ENCODE measurements around the gene B3GAT2.

B3GAT2 gene

GRCh38 chr6:70903665-70904452, 53.0 kb downstream of the B3GAT2 start:
- no peak for DNase-seq
- no peak overlapping the region for H3K4me3 ChIP-seq (ENCODE audit: low read length)
- no peak overlapping the region for H3K9ac ChIP-seq (ENCODE audit: low read length)
- no peaks in the 10 kb centered on the region for H3K9me2 ChIP-seq (replicated peaks; ENCODE audit: insufficient read depth, low read length)
- H3K27ac ChIP-seq (ENCODE audit: low read length): no peak overlapping the region
- no peak for TF ChIP-seq EZH2 (optimal IDR thresholded peaks at IDR 0.05; ENCODE audit: low read depth, low read length)
- TF ChIP-seq EZH2phosphoT487 (IDR thresholded peaks at IDR 0.05; ENCODE audit: low read length): no peak
- no peak for TF ChIP-seq CTCF (IDR thresholded peaks at IDR 0.05; ENCODE audit: low read length)
- no peaks in the 10 kb centered on the region for H3K79me2 ChIP-seq (ENCODE audit: low read length)
- H3K9me3 ChIP-seq (replicated peaks; ENCODE audit: insufficient read depth, low read length): no peaks in the 10 kb centered on the region
- H3K36me3 ChIP-seq (replicated peaks; ENCODE audit: insufficient read depth, low read length): no peaks in the 10 kb centered on the region
- no peaks in the 10 kb centered on the region for H3F3A ChIP-seq (ENCODE audit: insufficient read depth, low read length)
- H3K4me2 ChIP-seq (ENCODE audit: low read depth, low read length): no peak overlapping the region
- H3K27me3 ChIP-seq (replicated peaks; ENCODE audit: insufficient read depth, low read length): no peaks in the 10 kb centered on the region
- H4K20me1 ChIP-seq (ENCODE audit: insufficient read depth, low read length): no peaks in the 10 kb centered on the region
- H3K4me1 ChIP-seq (ENCODE audit: low read length): no peaks in the 10 kb centered on the region
- H2AFZ ChIP-seq (ENCODE audit: low read length): no peak overlapping the region

DNA sequence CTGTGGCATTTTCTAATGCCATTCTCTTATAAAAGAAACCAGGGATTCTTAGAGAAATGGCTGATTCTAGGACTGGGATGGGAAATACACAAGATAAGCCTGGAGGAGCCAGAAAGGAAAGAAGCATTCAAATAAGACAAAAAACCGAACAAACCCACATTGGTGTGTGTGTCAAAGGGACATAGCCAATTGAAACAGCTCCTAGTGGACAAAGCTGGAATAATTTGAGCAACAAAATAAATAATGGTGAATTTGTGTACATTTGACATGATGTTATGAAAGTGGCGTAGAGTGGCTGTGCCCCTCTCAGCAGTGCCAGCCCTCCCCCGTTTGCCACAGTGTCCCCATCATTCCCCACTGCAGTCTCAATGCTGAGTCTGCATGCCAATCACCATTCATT, 55.5 kb downstream of the B3GAT2 start:
- Histone ChIP-seq H4K20me1 (ENCODE audit: insufficient read depth, low read length) (no peaks in the 10 kb centered on the region), H3F3A (ENCODE audit: insufficient read depth, low read length) (no peaks in the 10 kb centered on the region), H3K27me3 (replicated peaks; ENCODE audit: insufficient read depth, low read length) (no peaks in the 10 kb centered on the region), H3K27ac (ENCODE audit: low read length) (no peak overlapping the region), H3K4me1 (ENCODE audit: low read length) (no peaks in the 10 kb centered on the region), H3K9me2 (replicated peaks; ENCODE audit: insufficient read depth, low read length) (no peaks in the 10 kb centered on the region), H3K4me2 (ENCODE audit: low read depth, low read length) (no peak overlapping the region), H3K36me3 (replicated peaks; ENCODE audit: insufficient read depth, low read length) (no peaks in the 10 kb centered on the region), H3K79me2 (ENCODE audit: low read length) (no peaks in the 10 kb centered on the region), H3K4me3 (ENCODE audit: low read length) (no peak overlapping the region), H3K9me3 (replicated peaks; ENCODE audit: insufficient read depth, low read length) (no peaks in the 10 kb centered on the region), H3K9ac (ENCODE audit: low read length) (no peak overlapping the region), H2AFZ (ENCODE audit: low read length) (no peak overlapping the region)
- no peak for DNase-seq
- TF ChIP-seq EZH2phosphoT487 (IDR thresholded peaks at IDR 0.05; ENCODE audit: low read length): no peak
- peak; percentile 24 for TF ChIP-seq CTCF (IDR thresholded peaks at IDR 0.05; ENCODE audit: low read length)

- no peaks in the 10 kb centered on the region for H3K36me3 ChIP-seq (replicated peaks; ENCODE audit: insufficient read depth, low read length)
- no peaks in the 10 kb centered on the region for H3K27me3 ChIP-seq (replicated peaks; ENCODE audit: insufficient read depth, low read length)
- no peak overlapping the region for H2AFZ ChIP-seq (ENCODE audit: low read length)
- H3K79me2 ChIP-seq (ENCODE audit: low read length): no peaks in the 10 kb centered on the region
- no peaks in the 10 kb centered on the region for H3F3A ChIP-seq (ENCODE audit: insufficient read depth, low read length)
- no peak for TF ChIP-seq CTCF (IDR thresholded peaks at IDR 0.05; ENCODE audit: low read length)
- no peak for TF ChIP-seq EZH2 (optimal IDR thresholded peaks at IDR 0.05; ENCODE audit: low read depth, low read length)
- TF ChIP-seq EZH2phosphoT487 (IDR thresholded peaks at IDR 0.05; ENCODE audit: low read length): no peak
- H3K4me3 ChIP-seq (ENCODE audit: low read length): no peak overlapping the region
- H3K27ac ChIP-seq (ENCODE audit: low read length): no peak overlapping the region
- no peaks in the 10 kb centered on the region for H3K9me3 ChIP-seq (replicated peaks; ENCODE audit: insufficient read depth, low read length)
- no peaks in the 10 kb centered on the region for H3K4me1 ChIP-seq (ENCODE audit: low read length)
- DNase-seq: no peak
- H3K4me2 ChIP-seq (ENCODE audit: low read depth, low read length): no peak overlapping the region
- no peaks in the 10 kb centered on the region for H3K9me2 ChIP-seq (replicated peaks; ENCODE audit: insufficient read depth, low read length)
- H3K9ac ChIP-seq (ENCODE audit: low read length): no peak overlapping the region
- no peaks in the 10 kb centered on the region for H4K20me1 ChIP-seq (ENCODE audit: insufficient read depth, low read length)
Observed at GRCh38 chr6:70900047-70900446, 56.8 kb downstream of the B3GAT2 start.

All from MM.1S (cell line).